EL (cell line): ENCODE measurements around the gene PDXDC1.
"Not testable (repeated sequence)": the region's sequence is repeated elsewhere in the genome, so short reads cannot be mapped to it uniquely, and the experiment has no call there.

Experiments
- DNase-seq: peaks from one replicate; pipeline ENCODE4 v3.0.0-alpha.2; 2016

PDXDC1 gene

GRCh38 chr16:15016354-15016753 is 41.5 kb downstream of the PDXDC1 start:
- peak; percentile 45 for DNase-seq

GRCh38 chr16:15016951-15017580 is 42.2 kb downstream of the PDXDC1 start:
- DNase-seq = peak; percentile 71

- peak; percentile 89 for DNase-seq
Observed at GRCh38 chr16:15021429-15021828, 46.6 kb downstream of the PDXDC1 start.

GRCh38 chr16:15022194-15022593 is 47.4 kb downstream of the PDXDC1 start:
- peak; percentile 37 for DNase-seq

- DNase-seq = not testable (repeated sequence)
Observed at GRCh38 chr16:15023381-15024077, 48.7 kb downstream of the PDXDC1 start.

- not testable (repeated sequence) for DNase-seq
Observed at GRCh38 chr16:15024858-15025199, 50.0 kb downstream of the PDXDC1 start.

GRCh38 chr16:15025234-15025951 is 50.6 kb downstream of the PDXDC1 start:
- peak; percentile 81 for DNase-seq

GRCh38 chr16:15027051-15027450 is 52.2 kb downstream of the PDXDC1 start:
- DNase-seq = not testable (repeated sequence)

GRCh38 chr16:15027503-15028344 is 52.9 kb downstream of the PDXDC1 start:
- DNase-seq = not testable (repeated sequence)

GRCh38 chr16:15028345-15028715 is 53.5 kb downstream of the PDXDC1 start:
- DNase-seq = not testable (repeated sequence)

GRCh38 chr16:15028801-15029698 is 54.2 kb downstream of the PDXDC1 start:
- peak; percentile 52 for DNase-seq

GRCh38 chr16:15029749-15030148 is 54.9 kb downstream of the PDXDC1 start:
- not testable (repeated sequence) for DNase-seq

- DNase-seq = no peak
Observed at GRCh38 chr16:15031179-15031578, 56.4 kb downstream of the PDXDC1 start.

GRCh38 chr16:15031586-15031985 is 56.8 kb downstream of the PDXDC1 start:
- no peak for DNase-seq

GRCh38 chr16:15032547-15033308 is 57.9 kb downstream of the PDXDC1 start:
- no peak for DNase-seq

- DNase-seq = no peak
Observed at GRCh38 chr16:15033309-15033707, 58.5 kb downstream of the PDXDC1 start.

GRCh38 chr16:15034266-15035162 is 59.7 kb downstream of the PDXDC1 start:
- DNase-seq = no peak

GRCh38 chr16:15035163-15035729 is 60.4 kb downstream of the PDXDC1 start:
- DNase-seq = no peak

- DNase-seq = no peak
Observed at GRCh38 chr16:15037003-15037402, 62.2 kb downstream of the PDXDC1 start.

GRCh38 chr16:15037745-15038144 is 62.9 kb downstream of the PDXDC1 start:
- no peak for DNase-seq
